PFSK-1 (cell line): ENCODE measurements around the gene DYRK1A.

ENCODE experiments used
- FOXP2 ChIP-seq: optimal IDR thresholded peaks from 2 replicates; pipeline ENCODE3; 2011; ENCODE audit warnings: borderline replicate concordance, control low read depth, inconsistent platforms; ENCODE audit not compliant: insufficient read depth; ENCODE audit errors: extremely low read length, extremely low read depth
- POLR2AphosphoS5 ChIP-seq: IDR thresholded peaks from 2 replicates; pipeline ENCODE4 v1.6.1; 2012; ENCODE audit warnings: low read depth, mild to moderate bottlenecking, control low read depth, low read length, moderate library complexity
- SIN3A ChIP-seq: IDR thresholded peaks from 2 replicates; pipeline ENCODE4 v1.6.1; 2012; ENCODE audit warnings: mild to moderate bottlenecking, low read length, moderate library complexity, borderline replicate concordance; ENCODE audit not compliant: insufficient read depth
- TAF1 ChIP-seq: IDR thresholded peaks from 2 replicates; pipeline ENCODE4 v1.6.1; 2012; ENCODE audit warnings: low read length, control low read depth, borderline replicate concordance; ENCODE audit not compliant: insufficient read depth
- TF ChIP-seq, protein P1 (sequence below), 2 experiments: IDR thresholded peaks; 2 replicates each; pipeline versions ENCODE4 v1.6.1 to v1.8.0; 2011 to 2012; ENCODE audit warnings: low read depth in 2 of 2, low read length in 2 of 2, control low read depth in 1 of 2, inconsistent platforms in 1 of 2, mild to moderate bottlenecking in 1 of 2, moderate library complexity in 1 of 2; ENCODE audit not compliant: insufficient read depth in 1 of 2

DYRK1A gene

DNA sequence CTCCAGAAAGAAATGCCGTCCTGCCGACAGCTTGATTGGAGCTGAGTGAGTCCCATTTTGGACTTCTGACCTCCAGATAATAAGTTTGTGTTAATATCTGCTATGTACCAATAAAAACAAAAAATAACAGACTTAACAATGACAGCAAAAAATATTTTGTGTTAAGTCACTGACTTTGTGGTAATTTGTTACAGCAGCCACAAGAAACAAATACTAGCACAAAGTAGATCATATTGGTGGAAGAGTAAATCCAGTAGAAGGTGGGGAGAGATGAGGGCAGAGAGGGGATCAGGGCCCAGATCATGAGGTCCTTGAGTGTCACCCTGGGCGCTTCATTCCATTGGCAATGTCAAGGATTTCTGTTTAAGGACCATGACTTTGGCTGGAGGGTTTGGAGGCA, 168.6 kb downstream of the DYRK1A start:
- TF ChIP-seq SIN3A: no peak
- no peak for TF ChIP-seq FOXP2
- TF ChIP-seq POLR2AphosphoS5: no peak
- TF ChIP-seq, protein P1, sequence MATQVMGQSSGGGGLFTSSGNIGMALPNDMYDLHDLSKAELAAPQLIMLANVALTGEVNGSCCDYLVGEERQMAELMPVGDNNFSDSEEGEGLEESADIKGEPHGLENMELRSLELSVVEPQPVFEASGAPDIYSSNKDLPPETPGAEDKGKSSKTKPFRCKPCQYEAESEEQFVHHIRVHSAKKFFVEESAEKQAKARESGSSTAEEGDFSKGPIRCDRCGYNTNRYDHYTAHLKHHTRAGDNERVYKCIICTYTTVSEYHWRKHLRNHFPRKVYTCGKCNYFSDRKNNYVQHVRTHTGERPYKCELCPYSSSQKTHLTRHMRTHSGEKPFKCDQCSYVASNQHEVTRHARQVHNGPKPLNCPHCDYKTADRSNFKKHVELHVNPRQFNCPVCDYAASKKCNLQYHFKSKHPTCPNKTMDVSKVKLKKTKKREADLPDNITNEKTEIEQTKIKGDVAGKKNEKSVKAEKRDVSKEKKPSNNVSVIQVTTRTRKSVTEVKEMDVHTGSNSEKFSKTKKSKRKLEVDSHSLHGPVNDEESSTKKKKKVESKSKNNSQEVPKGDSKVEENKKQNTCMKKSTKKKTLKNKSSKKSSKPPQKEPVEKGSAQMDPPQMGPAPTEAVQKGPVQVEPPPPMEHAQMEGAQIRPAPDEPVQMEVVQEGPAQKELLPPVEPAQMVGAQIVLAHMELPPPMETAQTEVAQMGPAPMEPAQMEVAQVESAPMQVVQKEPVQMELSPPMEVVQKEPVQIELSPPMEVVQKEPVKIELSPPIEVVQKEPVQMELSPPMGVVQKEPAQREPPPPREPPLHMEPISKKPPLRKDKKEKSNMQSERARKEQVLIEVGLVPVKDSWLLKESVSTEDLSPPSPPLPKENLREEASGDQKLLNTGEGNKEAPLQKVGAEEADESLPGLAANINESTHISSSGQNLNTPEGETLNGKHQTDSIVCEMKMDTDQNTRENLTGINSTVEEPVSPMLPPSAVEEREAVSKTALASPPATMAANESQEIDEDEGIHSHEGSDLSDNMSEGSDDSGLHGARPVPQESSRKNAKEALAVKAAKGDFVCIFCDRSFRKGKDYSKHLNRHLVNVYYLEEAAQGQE (IDR thresholded peaks at IDR 0.05; ENCODE audit: insufficient read depth in 1 of 2, low read depth in 2 of 2, low read length in 2 of 2): no peak
- TF ChIP-seq TAF1: no peak

DNA sequence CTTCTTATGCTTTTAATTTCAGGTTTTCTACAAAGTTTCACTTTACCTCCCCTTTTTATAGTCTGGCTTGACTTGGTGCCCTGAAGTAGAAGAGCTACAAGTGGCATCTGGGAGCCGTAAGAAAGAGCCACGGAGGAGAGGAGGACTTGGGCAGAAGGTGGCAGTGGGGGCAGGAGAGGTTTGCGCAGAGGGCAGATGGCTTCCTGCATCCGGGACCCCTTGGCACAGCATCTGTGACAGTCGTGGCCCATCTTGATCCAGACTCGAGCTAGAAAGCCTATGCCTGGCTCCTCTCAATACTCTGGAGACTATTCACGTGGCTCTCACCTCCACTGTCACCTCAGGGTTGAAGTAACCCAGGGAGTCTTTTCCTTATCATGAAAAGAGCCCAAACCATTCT, 169.1 kb downstream of the DYRK1A start:
- TF ChIP-seq, protein P1 (IDR thresholded peaks at IDR 0.05; ENCODE audit: insufficient read depth in 1 of 2, low read depth in 2 of 2, low read length in 2 of 2): no peak
- TF ChIP-seq FOXP2 (no peak), TAF1 (no peak), POLR2AphosphoS5 (no peak), SIN3A (no peak)

DNA sequence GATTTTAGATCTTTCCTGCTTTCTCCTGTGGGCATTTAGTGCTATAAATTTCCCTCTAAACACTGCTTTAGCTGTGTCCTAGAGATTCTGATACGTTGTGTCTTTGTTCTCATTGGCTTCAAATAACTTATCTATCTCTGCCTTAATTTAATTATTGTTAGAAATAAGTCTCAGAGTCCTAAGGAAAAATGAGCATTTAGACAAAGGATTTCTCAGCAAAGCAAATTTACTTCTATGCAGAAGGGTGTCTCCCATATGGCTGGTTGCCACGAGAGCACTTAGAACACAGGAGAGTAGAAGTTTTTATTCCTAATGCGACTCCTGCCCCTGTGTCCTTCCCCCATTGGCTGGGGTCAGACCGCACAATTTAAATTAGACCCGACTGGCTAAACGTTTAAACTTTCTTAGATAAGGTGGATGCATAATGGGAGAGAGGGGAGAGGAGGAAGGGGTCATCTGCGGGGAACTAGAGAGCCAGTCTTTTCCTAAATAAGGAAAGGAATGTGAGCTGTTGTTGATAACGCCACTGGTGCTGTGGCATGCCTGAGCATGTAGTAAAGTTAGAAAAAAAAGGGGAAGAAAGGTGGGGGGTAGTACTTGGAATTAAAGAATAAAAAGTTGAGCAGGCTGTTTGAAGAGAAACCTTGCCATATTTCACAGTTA, 170.2 kb downstream of the DYRK1A start:
- TF ChIP-seq FOXP2 (no peak), POLR2AphosphoS5 (no peak), TAF1 (no peak), SIN3A (no peak)
- TF ChIP-seq, protein P1 (IDR thresholded peaks at IDR 0.05; ENCODE audit: insufficient read depth in 1 of 2, low read depth in 2 of 2, low read length in 2 of 2): no peak

DNA sequence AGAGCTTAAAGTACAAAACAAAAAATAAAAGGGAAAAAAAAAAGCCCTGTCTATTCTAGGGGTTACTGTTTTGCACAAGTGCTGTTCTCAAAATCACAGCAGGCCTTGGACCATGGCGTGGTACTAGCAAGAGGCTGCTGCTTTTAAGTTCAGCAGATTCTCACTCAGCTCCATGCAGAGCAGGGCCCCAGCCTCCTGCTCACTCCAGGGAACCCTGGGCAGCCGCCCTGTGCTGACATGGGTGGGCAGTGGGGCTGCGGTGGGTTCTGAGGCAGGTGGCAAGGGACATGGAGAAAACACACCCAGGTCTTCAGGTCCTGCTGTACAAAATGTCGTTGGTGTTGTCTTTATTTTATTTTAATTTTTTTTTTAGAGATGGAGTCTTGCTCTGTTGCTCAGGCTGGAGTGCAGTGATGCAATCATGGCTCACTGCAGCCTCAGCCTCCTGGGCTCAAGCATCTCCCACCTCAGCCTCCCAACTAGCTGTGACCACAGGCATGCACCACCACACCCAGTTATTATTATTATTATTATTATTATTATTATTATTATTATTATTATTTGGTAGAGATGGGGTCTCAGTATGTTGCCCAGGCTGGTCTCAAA, 170.9 kb downstream of the DYRK1A start:
- TF ChIP-seq SIN3A (no peak), TAF1 (no peak), FOXP2 (no peak), POLR2AphosphoS5 (no peak)
- TF ChIP-seq, protein P1 (IDR thresholded peaks at IDR 0.05; ENCODE audit: insufficient read depth in 1 of 2, low read depth in 2 of 2, low read length in 2 of 2): no peak
